ENCODE data around the gene CD160.
"Not testable (repeated sequence)": the region's sequence is repeated elsewhere in the genome, so short reads cannot be mapped to it uniquely, and the experiment has no call there.

The CD160 gene

GRCh38 chr1:145719230-145720079 lies at the start of gene CD160:
CD160 (plus strand) TSS chr1:145719499; CDS start chr1:145728328, 8,829 bp downstream.
- no peak for DNase-seq

- not testable (repeated sequence) for DNase-seq
Observed at GRCh38 chr1:145670995-145671745, 48.1 kb upstream of the CD160 start.

- not testable (repeated sequence) for DNase-seq
Observed at GRCh38 chr1:145673217-145673616, 46.1 kb upstream of the CD160 start.

- DNase-seq: not testable (repeated sequence)
Observed at GRCh38 chr1:145684858-145685257, 34.4 kb upstream of the CD160 start.

- not testable (repeated sequence) for DNase-seq
Observed at GRCh38 chr1:145686078-145686477, 33.2 kb upstream of the CD160 start.

GRCh38 chr1:145688328-145688727 lies 31.0 kb upstream of the CD160 start:
- DNase-seq: no peak

GRCh38 chr1:145688924-145689323 lies 30.4 kb upstream of the CD160 start:
- DNase-seq: no peak

- DNase-seq: no peak
Observed at GRCh38 chr1:145689922-145690321, 29.4 kb upstream of the CD160 start.

- no peak for DNase-seq
Observed at GRCh38 chr1:145690587-145691558, 28.4 kb upstream of the CD160 start.

- DNase-seq: no peak
Observed at GRCh38 chr1:145692785-145693443, 26.4 kb upstream of the CD160 start.

- DNase-seq: no peak
Observed at GRCh38 chr1:145695821-145696629, 23.3 kb upstream of the CD160 start.

GRCh38 chr1:145696630-145696960 lies 22.7 kb upstream of the CD160 start:
- no peak for DNase-seq

GRCh38 chr1:145701306-145701862 lies 17.9 kb upstream of the CD160 start:
- no peak for DNase-seq

GRCh38 chr1:145702052-145702451 lies 17.2 kb upstream of the CD160 start:
- DNase-seq: no peak

GRCh38 chr1:145702826-145703225 lies 16.5 kb upstream of the CD160 start:
- no peak for DNase-seq

GRCh38 chr1:145705622-145706021 lies 13.7 kb upstream of the CD160 start:
- no peak for DNase-seq

- DNase-seq: no peak
Observed at GRCh38 chr1:145706086-145706664, 13.1 kb upstream of the CD160 start.

GRCh38 chr1:145707183-145707867 lies 12.0 kb upstream of the CD160 start, which contains the start of gene PDZK1:
PDZK1 (minus strand) TSS chr1:145707368; CDS start chr1:145688021, 19,347 bp downstream.
- no peak for DNase-seq

GRCh38 chr1:145708063-145708462 lies 11.2 kb upstream of the CD160 start:
- DNase-seq: no peak
